B cell (primary cell): ENCODE data around the gene NOTCH4. TPM values are rescaled to one million over a fixed set of nuclear protein-coding genes. Genes with fewer than 3 reads are reported as not detected.
A peak's percentile ranks its signal among the peaks of the same experiment; 100 is the strongest.

ENCODE experiments used
- ATAC-seq: fragments of 200-7000 bp; cut with Tn5 transposase; one replicate; pipeline ENCODE4 v1.10.0; 2021; ENCODE audit warnings: low read depth, mild to moderate bottlenecking, moderate number of reproducible peaks, moderate library complexity
- CTCF ChIA-PET: fragments of 350-600 bp; sonication (Branson Sonifier 250); formaldehyde crosslinking; loops from one replicate; lab custom pipeline; 2021; ENCODE audit warnings: antibody characterized with exemption, inconsistent platforms; lab: Charles Lee
- POLR2A ChIA-PET: fragments of 350-600 bp; sonication (Branson Sonifier 250); formaldehyde crosslinking; loops from one replicate; lab custom pipeline; 2021; ENCODE audit warnings: antibody characterized with exemption; lab: Charles Lee
- DNase-seq: peaks from one replicate; pipeline ENCODE4 v3.0.0; 2013
- H2AFZ ChIP-seq: 2 replicates; pipeline ENCODE4 v1.6.1; 2012; ENCODE audit warnings: mild to moderate bottlenecking, low read depth, low read length; ENCODE audit not compliant: insufficient read depth, poor library complexity, severe bottlenecking
- H3K27ac ChIP-seq, 2 donors: 1 replicate in 1 of 2; 2 replicates in 1 of 2; pipeline ENCODE4 v1.5.1; 2012 to 2013; ENCODE audit warnings: low read length in 2 of 2, mild to moderate bottlenecking in 2 of 2, moderate library complexity in 1 of 2
- H3K27me3 ChIP-seq, 4 experiments: fragments of 200-600 bp in 1 of 4; sonication (generic) in 1 of 4; replicated peaks in 1 of 4; 1 replicate in 2 of 4; 2 replicates in 2 of 4; pipeline versions ENCODE4 v1.6.1 to v1.7.0; 2013 to 2016; ENCODE audit warnings: low read length in 3 of 4, mild to moderate bottlenecking in 2 of 4, mixed read lengths in 1 of 4, moderate library complexity in 1 of 4; ENCODE audit not compliant: insufficient read depth in 4 of 4, control insufficient read depth in 3 of 4; ENCODE audit errors: control extremely low read depth in 1 of 4
- H3K36me3 ChIP-seq, 2 experiments: replicated peaks in 1 of 2; 1 replicate in 1 of 2; 2 replicates in 1 of 2; pipeline versions ENCODE4 v1.6.1 to v1.7.1; 2013; ENCODE audit warnings: low read length in 1 of 2; ENCODE audit not compliant: insufficient read depth in 2 of 2, control insufficient read depth in 1 of 2; ENCODE audit errors: control extremely low read depth in 1 of 2, extremely low read depth in 1 of 2
- H3K4me1 ChIP-seq, 2 donors: fragments of 200-600 bp in 1 of 2; sonication (generic) in 1 of 2; 1 replicate in 1 of 2; 2 replicates in 1 of 2; pipeline versions ENCODE4 v1.5.1 to v1.6.1; 2013 to 2017; ENCODE audit warnings: low read length in 2 of 2; ENCODE audit not compliant: control insufficient read depth in 2 of 2, insufficient read depth in 2 of 2
- H3K4me2 ChIP-seq: replicated peaks from 2 replicates; pipeline ENCODE3; 2012; ENCODE audit warnings: mild to moderate bottlenecking, low read depth, low read length; ENCODE audit not compliant: poor library complexity, severe bottlenecking
- H3K4me3 ChIP-seq, 5 experiments: fragments of 200-600 bp in 1 of 5; sonication (generic) in 1 of 5; 1 replicate in 3 of 5; 2 replicates in 2 of 5; pipeline versions ENCODE4 v1.5.1 to v1.7.0; 2011 to 2016; ENCODE audit warnings: low read length in 4 of 5, mild to moderate bottlenecking in 4 of 5, low read depth in 2 of 5, control low read depth in 1 of 5, moderate library complexity in 1 of 5; ENCODE audit not compliant: insufficient read depth in 1 of 5; ENCODE audit errors: control extremely low read depth in 1 of 5, extremely low read depth in 1 of 5
- H3K79me2 ChIP-seq: fragments of 200-600 bp; sonication (generic); one replicate; pipeline ENCODE4 v1.6.0; 2016; ENCODE audit warnings: low read length; ENCODE audit not compliant: control insufficient read depth, insufficient read depth
- H3K9ac ChIP-seq: fragments of 200-600 bp; sonication (generic); 2 replicates; pipeline ENCODE4 v1.6.1; 2017; ENCODE audit warnings: mild to moderate bottlenecking, low read length, moderate library complexity
- H3K9me3 ChIP-seq, 3 donors: one replicate each; pipeline versions ENCODE4 v1.6.1 to v1.7.1; 2013; ENCODE audit warnings: low read length in 2 of 3; ENCODE audit not compliant: control insufficient read depth in 2 of 3, insufficient read depth in 1 of 3; ENCODE audit errors: control extremely low read depth in 1 of 3
- H4K20me1 ChIP-seq: 2 replicates; pipeline ENCODE4 v1.6.0; 2012; ENCODE audit warnings: mild to moderate bottlenecking, low read length; ENCODE audit not compliant: insufficient read depth, control insufficient read depth, poor library complexity, severe bottlenecking
- H3K27ac Mint-ChIP-seq: one replicate; pipeline ENCODE4 v1.8.0; 2021; ENCODE audit warnings: mixed read lengths
- H3K27me3 Mint-ChIP-seq: one replicate; pipeline ENCODE4 v1.8.0; 2021; ENCODE audit warnings: mixed read lengths
- H3K4me1 Mint-ChIP-seq: one replicate; pipeline ENCODE4 v1.8.0; 2021; ENCODE audit warnings: mixed read lengths
- H3K4me3 Mint-ChIP-seq: one replicate; pipeline ENCODE4 v1.8.0; 2021; ENCODE audit warnings: mixed read lengths
- H3K9me3 Mint-ChIP-seq: one replicate; pipeline ENCODE4 v1.8.0; 2022; ENCODE audit warnings: mixed read lengths; ENCODE audit not compliant: insufficient read depth
- CTCF ChIP-seq: fragments of 200-600 bp; IDR thresholded peaks from one replicate; pipeline ENCODE4 v1.8.0; 2022; ENCODE audit warnings: antibody characterized with exemption, mild to moderate bottlenecking
- EZH2 ChIP-seq: IDR thresholded peaks from 2 replicates; pipeline ENCODE4 v1.6.1; 2012; ENCODE audit warnings: borderline replicate concordance, low read depth, mild to moderate bottlenecking, moderate library complexity, low read length; ENCODE audit not compliant: insufficient read depth, poor library complexity, severe bottlenecking
- WGBS: methylation state at CpG from one replicate; pipeline ENCODE4 v1.1.5; 2013; ENCODE audit warnings: missing lambda C conversion rate; ENCODE audit not compliant: insufficient coverage; 5-methylcytosine and 5-hydroxymethylcytosine counted together
- intact Hi-C: fragments of 100-400 bp; cut with micrococcal nuclease; formaldehyde crosslinking; loops from one replicate; pipeline ENCODE4 v1.10.0; 2022
- polyA plus RNA-seq: library from polyadenylated mRNA; depleted of rRNA; stranded (reverse); fragments of >200 nt; gene quantifications from 2 replicates; pipeline ENCODE4 v1.2.3, GENCODE V29; 2012
- total RNA-seq, 2 donors: library from RNA; stranded (reverse); fragments of 120-200 nt in 1 of 2; gene quantifications; 1 replicate in 1 of 2; 2 replicates in 1 of 2; pipeline versions ENCODE4 v1.2.3 to v1.2.4, GENCODE V29; 2013 to 2022

Gene NOTCH4
- total and polyA plus RNA-seq, 2 donors (not counting 1 experiment from before 2014, with no cell fraction given) = 6.3 to 10.3 TPM

GRCh38 chr6:32192608-32193039 is 31.2 kb downstream of the NOTCH4 start, which contains the start of gene GPSM3:
TSS of gene GPSM3 (minus strand) at chr6:32192643. CDS start at chr6:32192513, 130 bp downstream.
- DNase-seq = peak; percentile 83
- Histone ChIP-seq H3K79me2 (peaks cover 54% of the 10 kb centered on the region), H3K9me3 (no peaks in the 10 kb centered on the region), H3K9ac (peak within 1 kb of the TSS; percentile 96), H3K36me3 (peaks cover 0 to 19% of the 10 kb centered on the region in 2 experiments), H3K27me3 (no peaks in the 10 kb centered on the region), H3K4me3 (peak within 1 kb of the TSS; percentile 72 to 99 (median 95)), H3K27ac (peak within 1 kb of the TSS; percentile 93 to 97), H4K20me1 (no peaks in the 10 kb centered on the region), H3K4me2 (peak within 1 kb of the TSS; percentile 91), H3K4me1 (peaks cover 55 to 76% of the 10 kb centered on the region in 2 donors), H2AFZ (peak within 1 kb of the TSS; percentile 63)
- 0% methylated on average over 1 of the region's 5 CpGs for WGBS
- Mint-ChIP-seq H3K9me3 (no peaks in the 10 kb centered on the region), H3K27me3 (no peaks in the 10 kb centered on the region), H3K27ac (peak within 1 kb of the TSS; percentile 96), H3K4me3 (peak within 1 kb of the TSS; percentile 91), H3K4me1 (peaks cover 79% of the 10 kb centered on the region)
- ChIA-PET POLR2A (interaction anchor here (0.7 to 1.6 kb wide), 5 partner anchors 13 to 423 kb away, joined by 3 to 10 read pairs (median 6); partner anchors contain the start of genes AGPAT1 and ATF6B), CTCF (interaction anchor here (0.6 to 1.6 kb wide), 7 partner anchors 14 to 593 kb away, joined by 3 to 8 read pairs (median 4); partner anchors contain the start of gene ATF6B)
- TF ChIP-seq CTCF (no peak), EZH2 (no peak)
- intact Hi-C loops = loop anchor here (10.0 kb wide), 2 partner anchors 458 to 698 kb away; partner anchors contain the start of genes CLIC1 and MICB
- no peak for ATAC-seq
